Lower lobe of right lung (tissue), 2 donors: ENCODE measurements around the gene SMIM1. TPM values are rescaled to one million over a fixed set of nuclear protein-coding genes. Genes with fewer than 3 reads are reported as not detected.

Experiments used
- ATAC-seq, 2 donors: fragments of 200-7000 bp; cut with Tn5 transposase; one replicate each; pipeline ENCODE4 v1.9.1; 2020 to 2022; ENCODE audit warnings: mild to moderate bottlenecking in 2 of 2, moderate library complexity in 2 of 2
- DNase-seq: peaks from one replicate; pipeline ENCODE4 v3.0.0-alpha.2; 2020
- H3K27ac ChIP-seq: fragments of 200-600 bp; one replicate; pipeline ENCODE4 v1.8.0; 2022
- H3K27me3 ChIP-seq: fragments of 200-600 bp; one replicate; pipeline ENCODE4 v1.8.0; 2022; ENCODE audit warnings: low read depth
- H3K36me3 ChIP-seq: fragments of 200-600 bp; one replicate; pipeline ENCODE4 v1.8.0; 2022; ENCODE audit warnings: mild to moderate bottlenecking
- H3K4me1 ChIP-seq: fragments of 200-600 bp; one replicate; pipeline ENCODE4 v1.8.0; 2022
- H3K4me3 ChIP-seq: fragments of 200-600 bp; one replicate; pipeline ENCODE4 v1.8.0; 2022; ENCODE audit warnings: mild to moderate bottlenecking
- H3K9me3 ChIP-seq: fragments of 200-600 bp; one replicate; pipeline ENCODE4 v1.8.0; 2022
- CTCF ChIP-seq: fragments of 200-600 bp; IDR thresholded peaks from one replicate; pipeline ENCODE4 v1.8.0; 2022; ENCODE audit warnings: antibody characterized with exemption, mild to moderate bottlenecking
- intact Hi-C: fragments of 100-400 bp; cut with DNase I; formaldehyde crosslinking; loops from one replicate; pipeline ENCODE4 v1.11.0; 2022
- total RNA-seq: library from RNA; stranded (reverse); fragmentation: NEBNext Ultra II Directional; extraction: Animal tissue kit (Norgen Biotek cat#: 25700); gene quantifications from one replicate; pipeline ENCODE4 v1.2.1, GENCODE V29; 2021
- donor health status: DM: no; HTN: yes; CAD: no; lungs with severe emphysema.

Gene SMIM1
- total RNA-seq, 1 donor from 2014 or later: 8.5 TPM

- Histone ChIP-seq H3K4me1 (no peaks in the 10 kb centered on the region), H3K27ac (no peak overlapping the region), H3K27me3 (peaks cover 6% of the 10 kb centered on the region), H3K9me3 (no peaks in the 10 kb centered on the region), H3K4me3 (no peak overlapping the region), H3K36me3 (peaks cover 30% of the 10 kb centered on the region)
- no peak for DNase-seq
- intact Hi-C loops: no loop called here
- no peak for TF ChIP-seq CTCF
- no peak for ATAC-seq
These were observed 40.0 kb upstream of the SMIM1 start for GRCh38 chr1:3732434-3733093.

- ATAC-seq: no peak
- peaks cover 3% of the 10 kb centered on the region for H3K27me3 ChIP-seq
- peaks cover 37% of the 10 kb centered on the region for H3K36me3 ChIP-seq
- no peak overlapping the region for H3K4me3 ChIP-seq
- no peak overlapping the region for H3K27ac ChIP-seq
- DNase-seq: no peak
- H3K9me3 ChIP-seq: no peaks in the 10 kb centered on the region
- intact Hi-C loops: no loop called here
- H3K4me1 ChIP-seq: no peaks in the 10 kb centered on the region
- TF ChIP-seq CTCF: no peak
These were observed 39.3 kb upstream of the SMIM1 start for GRCh38 chr1:3733094-3733882.

- intact Hi-C loops: no loop called here
- no peak for DNase-seq
These were observed 38.5 kb upstream of the SMIM1 start for GRCh38 chr1:3733883-3734589.

GRCh38 chr1:3734602-3735001 lies 37.9 kb upstream of the SMIM1 start:
- Histone ChIP-seq H3K36me3 (peaks cover 45% of the 10 kb centered on the region), H3K9me3 (no peaks in the 10 kb centered on the region), H3K4me1 (no peaks in the 10 kb centered on the region), H3K4me3 (no peak overlapping the region), H3K27me3 (peaks cover 3% of the 10 kb centered on the region), H3K27ac (no peak overlapping the region)
- TF ChIP-seq CTCF: no peak
- intact Hi-C loops: no loop called here
- ATAC-seq (no peak), DNase-seq (no peak)

More at GRCh38 chr1:3733883-3734589, 38.5 kb upstream of the SMIM1 start:
- no peaks in the 10 kb centered on the region for H3K9me3 ChIP-seq
- no peak overlapping the region for H3K27ac ChIP-seq
- TF ChIP-seq CTCF: no peak
- peaks cover 3% of the 10 kb centered on the region for H3K27me3 ChIP-seq
- H3K4me1 ChIP-seq: no peaks in the 10 kb centered on the region
- H3K4me3 ChIP-seq: no peak overlapping the region
- H3K36me3 ChIP-seq: peaks cover 45% of the 10 kb centered on the region
- ATAC-seq: no peak

- intact Hi-C loops: no loop called here
- ATAC-seq (no peak), DNase-seq (no peak)
- H3K9me3 ChIP-seq: no peaks in the 10 kb centered on the region
- peaks cover 48% of the 10 kb centered on the region for H3K36me3 ChIP-seq
- H3K27me3 ChIP-seq: peaks cover 3% of the 10 kb centered on the region
- H3K27ac ChIP-seq: no peak overlapping the region
- no peaks in the 10 kb centered on the region for H3K4me1 ChIP-seq
- no peak for TF ChIP-seq CTCF
- no peak overlapping the region for H3K4me3 ChIP-seq
These were observed 37.4 kb upstream of the SMIM1 start for GRCh38 chr1:3735027-3735681.
